Endodermal cell (in vitro differentiated cells): ENCODE results near the gene BACH2. TPM values are rescaled to one million over a fixed set of nuclear protein-coding genes. Genes with fewer than 3 reads are reported as not detected.

Source experiments
- DNase-seq: peaks from one replicate; pipeline ENCODE4 v3.0.0-alpha.2; 2017
- H3K27ac ChIP-seq: 2 replicates; pipeline ENCODE4 v1.5.1; 2013; ENCODE audit warnings: mild to moderate bottlenecking, low read depth, low read length, moderate library complexity
- H3K27me3 ChIP-seq: 2 replicates; pipeline ENCODE4 v1.6.1; 2013; ENCODE audit warnings: mild to moderate bottlenecking, low read length, moderate library complexity; ENCODE audit not compliant: insufficient read depth, control insufficient read depth, poor library complexity, severe bottlenecking
- H3K36me3 ChIP-seq: 2 replicates; pipeline ENCODE4 v1.7.0; 2013; ENCODE audit warnings: mild to moderate bottlenecking, low read length, moderate library complexity; ENCODE audit not compliant: control insufficient read depth, insufficient read depth
- H3K4me1 ChIP-seq: one replicate; pipeline ENCODE4 v1.7.0; 2013; ENCODE audit warnings: low read length; ENCODE audit not compliant: control insufficient read depth, insufficient read depth
- H3K4me3 ChIP-seq: 2 replicates; pipeline ENCODE4 v1.5.1; 2013; ENCODE audit warnings: mild to moderate bottlenecking, low read length, moderate library complexity
- H3K9ac ChIP-seq: 2 replicates; pipeline ENCODE4 v1.6.1; 2013; ENCODE audit warnings: mild to moderate bottlenecking, low read length, moderate library complexity; ENCODE audit not compliant: poor library complexity, severe bottlenecking; ENCODE audit errors: extremely low read depth
- H3K9me3 ChIP-seq: 2 replicates; pipeline ENCODE4 v1.6.1; 2013; ENCODE audit warnings: mild to moderate bottlenecking, low read length, moderate library complexity; ENCODE audit not compliant: control insufficient read depth
- H3K27ac Mint-ChIP-seq: 2 replicates; pipeline ENCODE4 v1.8.0; 2020; ENCODE audit warnings: mixed read lengths
- H3K27me3 Mint-ChIP-seq: 2 replicates; pipeline ENCODE4 v1.8.0; 2021; ENCODE audit warnings: mild to moderate bottlenecking, mixed read lengths; ENCODE audit not compliant: insufficient read depth
- H3K36me3 Mint-ChIP-seq: 2 replicates; pipeline ENCODE4 v1.8.0; 2020; ENCODE audit warnings: low read depth, mixed read lengths
- H3K4me1 Mint-ChIP-seq: 2 replicates; pipeline ENCODE4 v1.8.0; 2020; ENCODE audit warnings: mixed read lengths
- H3K4me3 Mint-ChIP-seq: 2 replicates; pipeline ENCODE4 v1.8.0; 2020; ENCODE audit warnings: mild to moderate bottlenecking, moderate library complexity, mixed read lengths
- H3K9me3 Mint-ChIP-seq: 2 replicates; pipeline ENCODE4 v1.8.0; 2020; ENCODE audit warnings: mild to moderate bottlenecking, mixed read lengths
- WGBS, 2 experiments: methylation state at CpG; one replicate each; pipeline versions ENCODE4 v1.1.5 to v1.1.7; 2013; ENCODE audit warnings: missing lambda C conversion rate in 2 of 2, mixed read lengths in 1 of 2; ENCODE audit not compliant: insufficient coverage in 1 of 2, insufficient read length in 1 of 2; 5-methylcytosine and 5-hydroxymethylcytosine counted together
- total RNA-seq, 2 donors: library from RNA; stranded (reverse); fragmentation: NEBNext Ultra II Directional in 1 of 2; extraction: Animal tissue kit (Norgen Biotek cat#: 25700) in 1 of 2; gene quantifications; 2 replicates in 1 of 2; 3 replicates in 1 of 2; pipeline ENCODE4 v1.2.1, GENCODE V29; 2021
- TF ChIP-seq, protein P1 (sequence below): fragments of 200-600 bp; sonication (generic); conservative IDR thresholded peaks from 2 replicates; pipeline ENCODE4 v1.5.0; 2021; ENCODE audit warnings: antibody characterized with exemption, mild to moderate bottlenecking

Gene BACH2
- total RNA-seq, 2 donors from 2014 or later = 11.0 to 22.3 TPM

DNA sequence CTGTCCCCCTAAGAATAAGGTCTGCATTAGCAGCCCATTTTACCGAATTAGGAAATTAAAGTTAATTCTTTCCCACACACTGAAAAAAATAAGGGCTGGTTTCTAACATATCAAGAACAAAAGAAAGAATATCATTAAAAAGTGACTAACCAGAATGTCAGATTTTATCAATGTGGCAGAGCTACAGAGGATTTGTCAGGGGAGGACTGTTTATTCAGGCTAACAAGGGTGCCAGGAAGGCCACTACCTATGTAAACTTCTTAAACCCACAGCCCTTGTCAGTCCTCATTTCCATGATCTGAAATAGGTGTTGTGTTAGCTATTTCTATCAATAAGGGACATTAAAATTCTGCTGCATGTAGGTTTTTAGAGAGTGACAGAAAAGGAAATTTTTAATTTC is 76.4 kb downstream of the BACH2 start:
- H3K4me3 Mint-ChIP-seq = no peak overlapping the region
- no peak overlapping the region for H3K9ac ChIP-seq
- no peak overlapping the region for H3K27ac ChIP-seq
- TF ChIP-seq, protein P1, sequence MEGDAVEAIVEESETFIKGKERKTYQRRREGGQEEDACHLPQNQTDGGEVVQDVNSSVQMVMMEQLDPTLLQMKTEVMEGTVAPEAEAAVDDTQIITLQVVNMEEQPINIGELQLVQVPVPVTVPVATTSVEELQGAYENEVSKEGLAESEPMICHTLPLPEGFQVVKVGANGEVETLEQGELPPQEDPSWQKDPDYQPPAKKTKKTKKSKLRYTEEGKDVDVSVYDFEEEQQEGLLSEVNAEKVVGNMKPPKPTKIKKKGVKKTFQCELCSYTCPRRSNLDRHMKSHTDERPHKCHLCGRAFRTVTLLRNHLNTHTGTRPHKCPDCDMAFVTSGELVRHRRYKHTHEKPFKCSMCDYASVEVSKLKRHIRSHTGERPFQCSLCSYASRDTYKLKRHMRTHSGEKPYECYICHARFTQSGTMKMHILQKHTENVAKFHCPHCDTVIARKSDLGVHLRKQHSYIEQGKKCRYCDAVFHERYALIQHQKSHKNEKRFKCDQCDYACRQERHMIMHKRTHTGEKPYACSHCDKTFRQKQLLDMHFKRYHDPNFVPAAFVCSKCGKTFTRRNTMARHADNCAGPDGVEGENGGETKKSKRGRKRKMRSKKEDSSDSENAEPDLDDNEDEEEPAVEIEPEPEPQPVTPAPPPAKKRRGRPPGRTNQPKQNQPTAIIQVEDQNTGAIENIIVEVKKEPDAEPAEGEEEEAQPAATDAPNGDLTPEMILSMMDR = no peak
- peaks cover 23% of the 10 kb centered on the region for H3K9me3 ChIP-seq
- H3K4me1 Mint-ChIP-seq = no peaks in the 10 kb centered on the region
- H3K36me3 Mint-ChIP-seq = peaks cover 15% of the 10 kb centered on the region
- no peaks in the 10 kb centered on the region for H3K27me3 Mint-ChIP-seq
- peaks cover 4% of the 10 kb centered on the region for H3K36me3 ChIP-seq
- peaks cover 47% of the 10 kb centered on the region for H3K4me1 ChIP-seq
- H3K4me3 ChIP-seq = no peak overlapping the region
- H3K9me3 Mint-ChIP-seq = peaks cover 12% of the 10 kb centered on the region
- no peak overlapping the region for H3K27ac Mint-ChIP-seq
- 87% methylated on average over 1 of the region's 1 CpG; no CpG with 5 or more reads in 1 of the 2 experiments for WGBS, 2 experiments
- no peaks in the 10 kb centered on the region for H3K27me3 ChIP-seq
- DNase-seq = no peak

DNA sequence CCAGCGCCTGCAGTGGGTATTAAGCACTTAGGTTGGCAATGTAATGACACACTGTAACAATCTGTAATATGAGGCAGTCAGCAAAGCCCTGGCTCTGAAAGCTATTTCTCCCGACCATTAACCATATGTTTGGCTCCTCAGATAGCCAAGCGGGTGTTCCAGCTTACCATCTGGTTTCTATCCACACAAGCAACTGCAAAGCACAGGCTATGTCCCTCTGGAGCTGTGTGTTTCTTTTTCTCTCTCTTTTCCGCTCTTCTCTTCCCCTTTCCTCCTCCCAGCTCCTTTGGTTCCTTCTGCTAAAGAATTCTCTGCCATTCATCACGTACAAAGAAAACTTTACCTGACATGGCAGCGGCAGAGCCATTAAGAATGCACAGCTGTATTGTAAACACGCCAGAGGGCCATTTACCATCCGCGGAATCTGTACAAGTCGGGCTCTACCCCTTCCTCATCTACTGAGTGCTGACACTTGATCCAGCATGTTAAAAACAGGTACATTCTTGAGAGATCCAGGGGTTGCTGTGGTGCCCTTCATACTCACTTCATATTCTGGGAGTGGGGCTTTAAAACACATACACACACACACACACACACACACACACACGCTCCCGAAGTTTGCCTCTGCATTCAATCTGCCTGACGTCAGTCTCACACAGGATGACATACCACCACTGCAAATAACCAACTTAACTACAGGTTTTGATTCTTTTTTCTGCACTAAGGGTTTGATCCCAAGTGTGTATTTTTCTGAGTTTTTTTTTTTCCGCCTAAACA is 77.2 kb downstream of the BACH2 start:
- peaks cover 15% of the 10 kb centered on the region for H3K36me3 Mint-ChIP-seq
- no peaks in the 10 kb centered on the region for H3K27me3 Mint-ChIP-seq
- peaks cover 12% of the 10 kb centered on the region for H3K9me3 Mint-ChIP-seq
- TF ChIP-seq, protein P1 = no peak
- Histone ChIP-seq H3K27ac (peak overlapping the region; percentile 99), H3K9me3 (peaks cover 23% of the 10 kb centered on the region), H3K9ac (peak overlapping the region; percentile 80), H3K4me1 (peaks cover 47% of the 10 kb centered on the region), H3K27me3 (no peaks in the 10 kb centered on the region), H3K36me3 (peaks cover 4% of the 10 kb centered on the region), H3K4me3 (peak overlapping the region; percentile 50)
- peaks cover 4% of the 10 kb centered on the region for H3K4me1 Mint-ChIP-seq
- peak; percentile 64 for DNase-seq
- no peak overlapping the region for H3K4me3 Mint-ChIP-seq
- WGBS, 2 experiments = 56 to 72% methylated on average over 14 of the region's 14 CpGs
- H3K27ac Mint-ChIP-seq = no peak overlapping the region

DNA sequence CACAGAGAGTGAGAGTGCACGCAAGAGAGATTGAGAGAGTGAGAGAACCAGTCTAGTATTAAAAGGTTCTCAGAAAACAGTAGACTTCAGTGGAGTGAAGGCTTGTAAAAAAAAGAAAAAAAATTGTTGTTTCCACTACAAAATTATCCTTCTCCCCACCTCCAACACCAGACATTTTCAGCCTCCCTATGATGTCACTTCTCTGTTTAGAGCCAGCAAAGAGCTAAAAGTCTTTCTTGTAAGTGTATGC is 77.8 kb downstream of the BACH2 start:
- no peak overlapping the region for H3K27ac Mint-ChIP-seq
- Histone ChIP-seq H3K36me3 (peaks cover 4% of the 10 kb centered on the region), H3K27ac (peak overlapping the region; percentile 99), H3K9me3 (peaks cover 17% of the 10 kb centered on the region), H3K4me3 (peak overlapping the region; percentile 50), H3K9ac (peak overlapping the region; percentile 80), H3K4me1 (peaks cover 47% of the 10 kb centered on the region), H3K27me3 (no peaks in the 10 kb centered on the region)
- TF ChIP-seq, protein P1 = no peak
- WGBS, 2 experiments = 42% methylated on average over 1 of the region's 1 CpG; no CpG with 5 or more reads in 1 of the 2 experiments
- H3K27me3 Mint-ChIP-seq = no peaks in the 10 kb centered on the region
- peaks cover 11% of the 10 kb centered on the region for H3K9me3 Mint-ChIP-seq
- H3K4me1 Mint-ChIP-seq = peaks cover 4% of the 10 kb centered on the region
- DNase-seq = no peak
- H3K36me3 Mint-ChIP-seq = peaks cover 14% of the 10 kb centered on the region
- no peak overlapping the region for H3K4me3 Mint-ChIP-seq
